Measurements from ENCODE around the gene ANKRD11. TPM values are rescaled to one million over a fixed set of nuclear protein-coding genes. Genes with fewer than 3 reads are reported as not detected.

ANKRD11 gene
- total and polyA plus RNA-seq, 8 donors, result 90.7 to 123 (median 98.4) TPM

DNA sequence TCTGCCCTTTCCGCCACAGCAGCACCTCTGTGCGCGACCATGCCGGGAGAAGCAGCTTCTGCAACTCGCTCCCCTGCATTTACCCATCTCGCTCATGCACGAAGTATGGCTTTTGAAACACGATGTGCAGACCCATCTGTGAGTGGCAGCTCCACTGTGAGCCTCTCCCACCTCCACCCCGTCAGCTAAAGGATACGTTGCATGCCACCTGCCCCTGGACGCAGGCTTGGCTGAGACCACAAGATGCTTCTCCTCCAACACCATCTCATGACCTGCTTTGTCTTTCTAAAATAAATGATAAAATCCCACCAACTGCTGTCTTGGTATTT, 172.0 kb downstream of the ANKRD11 start:
- Histone ChIP-seq H3K9me3 (no peaks in the 10 kb centered on the region), H3K27me3 (no peaks in the 10 kb centered on the region), H3K27ac (no peak overlapping the region), H3K36me3 (peaks cover 0 to 10% of the 10 kb centered on the region in 2 donors), H3K4me1 (peaks cover 45 to 100% of the 10 kb centered on the region in 2 donors), H3K4me3 (no peak overlapping the region)
- TF ChIP-seq, protein P1, sequence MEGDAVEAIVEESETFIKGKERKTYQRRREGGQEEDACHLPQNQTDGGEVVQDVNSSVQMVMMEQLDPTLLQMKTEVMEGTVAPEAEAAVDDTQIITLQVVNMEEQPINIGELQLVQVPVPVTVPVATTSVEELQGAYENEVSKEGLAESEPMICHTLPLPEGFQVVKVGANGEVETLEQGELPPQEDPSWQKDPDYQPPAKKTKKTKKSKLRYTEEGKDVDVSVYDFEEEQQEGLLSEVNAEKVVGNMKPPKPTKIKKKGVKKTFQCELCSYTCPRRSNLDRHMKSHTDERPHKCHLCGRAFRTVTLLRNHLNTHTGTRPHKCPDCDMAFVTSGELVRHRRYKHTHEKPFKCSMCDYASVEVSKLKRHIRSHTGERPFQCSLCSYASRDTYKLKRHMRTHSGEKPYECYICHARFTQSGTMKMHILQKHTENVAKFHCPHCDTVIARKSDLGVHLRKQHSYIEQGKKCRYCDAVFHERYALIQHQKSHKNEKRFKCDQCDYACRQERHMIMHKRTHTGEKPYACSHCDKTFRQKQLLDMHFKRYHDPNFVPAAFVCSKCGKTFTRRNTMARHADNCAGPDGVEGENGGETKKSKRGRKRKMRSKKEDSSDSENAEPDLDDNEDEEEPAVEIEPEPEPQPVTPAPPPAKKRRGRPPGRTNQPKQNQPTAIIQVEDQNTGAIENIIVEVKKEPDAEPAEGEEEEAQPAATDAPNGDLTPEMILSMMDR (IDR thresholded peaks at IDR 0.05), result no peak
- intact Hi-C loops (cut with DNase I), result no loop called here
- ATAC-seq (no peak), DNase-seq (peak in 1 of 4 donors; percentile 59)

DNA sequence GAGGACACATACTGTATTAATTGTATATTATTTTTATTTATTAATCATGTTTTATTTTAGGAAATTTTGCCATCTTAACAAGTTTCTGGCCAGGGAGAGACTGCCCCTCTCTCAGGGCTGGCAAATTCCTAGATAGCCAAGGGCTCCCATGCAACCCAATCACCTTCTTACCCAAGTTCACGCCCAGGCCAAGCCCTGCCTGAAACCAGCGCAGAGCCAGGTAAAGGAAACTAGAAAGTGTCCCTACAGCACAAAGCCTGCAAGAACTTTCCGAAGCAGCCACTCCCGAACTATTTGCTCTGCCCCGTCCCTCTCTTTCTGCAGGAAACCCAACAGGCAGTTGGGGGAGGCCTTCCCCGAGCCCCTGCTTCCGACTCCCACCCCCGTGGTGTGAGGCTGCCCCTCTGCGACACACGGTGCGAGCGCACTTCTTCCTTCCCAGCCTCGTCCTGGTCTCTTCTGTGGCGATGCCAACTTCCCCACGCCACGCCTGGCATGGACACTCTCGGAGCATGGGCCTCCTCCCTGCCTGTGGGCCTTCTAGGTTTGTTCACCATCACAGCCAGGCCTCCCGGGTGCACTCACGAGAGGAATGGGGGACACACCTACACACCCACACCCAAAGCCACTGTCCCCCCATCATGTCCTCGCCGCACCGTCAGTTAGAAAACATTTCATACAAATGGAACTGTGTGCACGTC, 172.5 kb downstream of the ANKRD11 start:
- H3K9me3 ChIP-seq, result no peaks in the 10 kb centered on the region
- H3K27ac ChIP-seq, result peak overlapping the region in 1 of 2 donors; percentile 74
- ATAC-seq (no peak), DNase-seq (peak in 1 of 4 donors; percentile 61)
- H3K36me3 ChIP-seq, result peaks cover 0 to 16% of the 10 kb centered on the region in 2 donors
- H3K4me1 ChIP-seq, result peaks cover 43 to 96% of the 10 kb centered on the region in 2 donors
- TF ChIP-seq, protein P1 (IDR thresholded peaks at IDR 0.05), result no peak
- intact Hi-C loops (cut with DNase I), result no loop called here
- no peak overlapping the region for H3K4me3 ChIP-seq
- no peaks in the 10 kb centered on the region for H3K27me3 ChIP-seq

DNA sequence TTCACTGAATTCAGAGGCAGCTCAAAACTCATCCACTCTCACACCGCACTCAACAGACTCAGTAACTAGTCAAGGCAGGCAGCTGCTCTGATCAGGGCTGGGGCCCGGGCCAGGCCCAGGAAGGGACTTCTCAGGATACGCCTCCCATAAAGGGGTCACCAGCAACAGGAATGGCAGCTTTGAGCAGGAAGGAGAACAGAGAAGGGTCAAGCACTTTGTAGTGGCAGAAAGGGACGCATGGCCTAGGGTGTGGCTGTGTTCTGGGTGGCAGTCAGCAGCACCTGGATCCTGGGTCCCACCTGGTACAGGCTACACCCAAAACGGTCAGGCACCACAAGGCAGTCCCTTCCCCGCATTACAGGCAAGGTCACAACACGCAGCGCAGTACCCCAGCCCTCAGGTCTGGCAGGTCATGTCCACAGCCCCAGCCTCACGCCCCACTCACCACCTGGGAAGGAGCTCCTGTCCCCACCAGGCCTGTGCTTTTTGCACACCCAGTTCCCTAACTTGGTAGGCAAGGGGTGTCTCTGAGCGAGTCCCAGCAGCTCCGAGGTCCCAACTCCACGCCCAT, 173.2 kb downstream of the ANKRD11 start:
- DNase-seq, result peak in 1 of 4 donors; percentile 57
- ATAC-seq, result no peak
- peak overlapping the region in 1 of 2 donors; percentile 74 for H3K27ac ChIP-seq
- H3K9me3 ChIP-seq, result no peaks in the 10 kb centered on the region
- H3K4me3 ChIP-seq, result no peak overlapping the region
- peaks cover 36 to 93% of the 10 kb centered on the region in 2 donors for H3K4me1 ChIP-seq
- intact Hi-C loops (cut with DNase I), result no loop called here
- TF ChIP-seq, protein P1 (IDR thresholded peaks at IDR 0.05), result no peak
- H3K36me3 ChIP-seq, result peaks cover 0 to 23% of the 10 kb centered on the region in 2 donors
- no peaks in the 10 kb centered on the region for H3K27me3 ChIP-seq

DNA sequence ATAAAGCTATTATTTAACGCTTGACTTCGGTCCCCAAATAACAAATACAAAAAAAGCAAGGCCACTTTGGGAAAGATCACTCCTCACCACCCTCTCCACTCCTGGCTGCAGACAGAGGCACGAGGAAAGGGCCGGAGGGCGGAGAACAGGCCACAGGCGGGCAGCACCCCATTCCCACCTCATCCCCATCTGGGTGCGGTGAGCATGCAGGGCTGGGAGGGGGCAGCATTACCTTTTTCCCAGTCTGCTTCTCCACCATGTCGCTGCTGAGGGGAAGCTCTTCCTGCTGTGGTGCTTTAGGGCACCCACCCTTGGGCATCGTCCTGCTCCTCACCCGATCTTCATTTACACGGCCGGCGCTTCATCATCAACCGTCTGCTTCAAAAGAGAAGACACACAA, 173.7 kb downstream of the ANKRD11 start:
- Histone ChIP-seq H3K4me3 (no peak overlapping the region), H3K36me3 (peaks cover 0 to 27% of the 10 kb centered on the region in 2 donors), H3K27me3 (no peaks in the 10 kb centered on the region), H3K9me3 (no peaks in the 10 kb centered on the region), H3K27ac (peak overlapping the region in 1 of 2 donors; percentile 74), H3K4me1 (peaks cover 35 to 93% of the 10 kb centered on the region in 2 donors)
- intact Hi-C loops (cut with DNase I), result no loop called here
- ATAC-seq, result no peak
- DNase-seq, result peak in 1 of 4 donors; percentile 50
- TF ChIP-seq, protein P1 (IDR thresholded peaks at IDR 0.05), result no peak

DNA sequence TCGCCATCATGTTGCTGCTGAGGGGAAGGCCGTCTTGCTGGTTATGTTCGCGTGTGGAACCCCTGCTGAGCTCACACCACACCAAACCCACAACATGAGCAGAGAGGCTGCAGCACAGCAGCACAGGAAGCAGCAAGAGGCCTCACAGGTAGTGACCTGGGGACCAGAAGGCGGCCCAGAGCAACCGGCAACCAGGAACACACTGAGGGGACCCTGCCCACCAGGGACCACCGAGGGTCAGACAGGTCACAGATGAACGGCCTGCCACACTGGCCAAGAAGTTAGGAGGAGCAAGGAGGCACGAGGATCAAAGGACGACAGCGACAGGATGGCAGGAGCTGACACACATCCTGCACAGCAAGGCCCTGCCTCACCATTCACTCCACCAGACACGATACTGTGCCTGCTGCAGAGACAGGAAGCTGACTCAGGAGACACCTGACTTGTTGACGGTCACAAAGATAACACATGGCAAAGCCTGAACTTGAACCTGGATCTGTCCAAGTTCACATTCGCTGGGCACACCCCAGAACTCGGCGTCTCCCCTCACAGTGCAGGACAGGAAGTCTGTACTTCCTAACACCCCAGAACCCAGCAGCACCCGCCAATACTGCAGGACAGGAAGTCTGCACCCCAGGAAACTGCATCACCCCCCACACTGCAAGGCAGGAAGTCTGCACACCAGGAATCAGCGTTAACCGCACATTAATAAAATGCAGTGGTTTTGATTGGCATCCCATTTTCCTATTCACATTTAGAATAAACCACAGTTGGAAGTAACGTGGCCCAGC, 174.4 kb downstream of the ANKRD11 start:
- no peaks in the 10 kb centered on the region for H3K9me3 ChIP-seq
- peak in 2 of 4 donors; percentile 44 to 59 for DNase-seq
- peaks cover 0 to 27% of the 10 kb centered on the region in 2 donors for H3K36me3 ChIP-seq
- no peak overlapping the region for H3K4me3 ChIP-seq
- TF ChIP-seq, protein P1 (IDR thresholded peaks at IDR 0.05), result no peak
- H3K27ac ChIP-seq, result peak overlapping the region; percentile 24 to 74
- intact Hi-C loops (cut with DNase I), result no loop called here
- peaks cover 34 to 86% of the 10 kb centered on the region in 2 donors for H3K4me1 ChIP-seq
- no peaks in the 10 kb centered on the region for H3K27me3 ChIP-seq
- peak; percentile 42 for ATAC-seq

All from left lung (tissue), 10 donors.